Measurements from ENCODE around the gene MUSTN1.

DNA sequence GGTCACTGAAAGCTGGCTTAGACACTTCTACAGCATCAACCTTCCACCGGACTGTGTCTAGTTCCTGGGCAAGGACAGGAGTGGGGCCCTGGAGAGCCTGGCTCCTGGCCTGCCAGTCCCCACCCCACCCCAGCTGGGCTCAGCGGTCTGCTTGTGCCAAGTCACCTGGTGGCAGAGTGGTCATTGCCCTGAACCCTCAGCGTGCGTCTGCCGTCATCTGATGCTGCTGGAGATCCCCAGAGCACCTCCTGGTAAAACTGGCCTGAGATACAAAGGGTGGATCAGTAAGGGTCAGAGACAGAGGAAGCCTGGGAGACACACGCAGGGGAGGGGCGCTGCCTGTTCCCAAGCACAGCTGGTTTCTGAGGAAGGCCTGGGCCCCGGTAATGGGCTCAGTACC, 21.0 kb downstream of the MUSTN1 start:
- TF ChIP-seq, protein P1, sequence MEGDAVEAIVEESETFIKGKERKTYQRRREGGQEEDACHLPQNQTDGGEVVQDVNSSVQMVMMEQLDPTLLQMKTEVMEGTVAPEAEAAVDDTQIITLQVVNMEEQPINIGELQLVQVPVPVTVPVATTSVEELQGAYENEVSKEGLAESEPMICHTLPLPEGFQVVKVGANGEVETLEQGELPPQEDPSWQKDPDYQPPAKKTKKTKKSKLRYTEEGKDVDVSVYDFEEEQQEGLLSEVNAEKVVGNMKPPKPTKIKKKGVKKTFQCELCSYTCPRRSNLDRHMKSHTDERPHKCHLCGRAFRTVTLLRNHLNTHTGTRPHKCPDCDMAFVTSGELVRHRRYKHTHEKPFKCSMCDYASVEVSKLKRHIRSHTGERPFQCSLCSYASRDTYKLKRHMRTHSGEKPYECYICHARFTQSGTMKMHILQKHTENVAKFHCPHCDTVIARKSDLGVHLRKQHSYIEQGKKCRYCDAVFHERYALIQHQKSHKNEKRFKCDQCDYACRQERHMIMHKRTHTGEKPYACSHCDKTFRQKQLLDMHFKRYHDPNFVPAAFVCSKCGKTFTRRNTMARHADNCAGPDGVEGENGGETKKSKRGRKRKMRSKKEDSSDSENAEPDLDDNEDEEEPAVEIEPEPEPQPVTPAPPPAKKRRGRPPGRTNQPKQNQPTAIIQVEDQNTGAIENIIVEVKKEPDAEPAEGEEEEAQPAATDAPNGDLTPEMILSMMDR (IDR thresholded peaks at IDR 0.05; ENCODE audit: insufficient read depth, low read depth, low read length) = no peak
- TF ChIP-seq EZH2 (IDR thresholded peaks at IDR 0.05; ENCODE audit: insufficient read depth, low read length) = no peak
